Heart left ventricle (tissue), 13 donors: Measurements from ENCODE around the gene PNMA8A.

ENCODE experiments used
- POLR2A ChIP-seq, 2 donors: fragments of 450-650 bp; IDR thresholded peaks; one replicate each; pipeline ENCODE4 v1.6.1; 2017; ENCODE audit warnings: antibody characterized with exemption in 2 of 2, mild to moderate bottlenecking in 2 of 2, moderate library complexity in 2 of 2
- TF ChIP-seq, protein P1 (sequence below), 12 donors: fragments of 200-600 bp; sonication (generic) in 4 of 12; IDR thresholded peaks; one replicate each; pipeline versions ENCODE4 v1.5.0 to v1.8.0; 2018 to 2022; ENCODE audit warnings: antibody characterized with exemption in 12 of 12, mild to moderate bottlenecking in 5 of 12
- donor health status: ischemic (EF 13 %, LVEDD 7.1; RV severe dilation, severe dysfunction).
- donor health status: DM: no; HTN: yes; CAD: no.
- donor health status: DM: no; HTN: no; CAD: no.
- donor health status: ischemic (EF 25% LVEDD 6.9; RV normal size, moderate dysfunction).
- donor health status: ischemic (EF 25% LVEDD 5.7; RV mildly dilated, moderate dysfunction).
- donor health status: ischemic (EF 35%, LVEDD 5.7; RV mildly dilated, moderate dysfunction).
- donor health status: nonischemic (EF 11% LVEDD 7.7; RV severe dilation, severe dysfunction).
- donor health status: DM: yes; HTN: yes; CAD: no.
- donor health status: PGD.
- donor health status: ischemic (EF 29% LVEDD 5.4; RV normal size, mild dysfunction).
- donor health status: nonischemic (EF 23%, LVEDD 6.1; RV moderate dilation, normal function).

DNA sequence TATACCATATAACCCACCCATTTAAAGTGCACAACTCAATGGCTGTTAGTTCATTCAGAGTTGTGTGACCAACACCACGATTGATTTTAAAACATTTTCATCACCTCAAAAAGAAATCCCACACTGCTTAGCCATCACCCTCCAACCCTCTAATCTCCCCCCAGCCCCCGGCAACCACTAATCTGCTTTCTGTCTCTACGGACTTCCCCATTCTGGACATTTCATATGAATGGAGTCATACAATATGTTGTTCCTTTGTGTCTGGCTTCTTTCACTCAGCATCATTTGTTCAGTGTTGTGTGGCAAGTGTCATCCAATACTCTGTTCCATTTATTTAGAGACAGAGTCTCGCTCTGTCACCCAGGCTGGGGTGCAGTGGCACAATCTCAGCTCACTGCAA, 28.3 kb upstream of the PNMA8A start:
- TF ChIP-seq POLR2A (IDR thresholded peaks at IDR 0.05) = no peak
- TF ChIP-seq, protein P1, sequence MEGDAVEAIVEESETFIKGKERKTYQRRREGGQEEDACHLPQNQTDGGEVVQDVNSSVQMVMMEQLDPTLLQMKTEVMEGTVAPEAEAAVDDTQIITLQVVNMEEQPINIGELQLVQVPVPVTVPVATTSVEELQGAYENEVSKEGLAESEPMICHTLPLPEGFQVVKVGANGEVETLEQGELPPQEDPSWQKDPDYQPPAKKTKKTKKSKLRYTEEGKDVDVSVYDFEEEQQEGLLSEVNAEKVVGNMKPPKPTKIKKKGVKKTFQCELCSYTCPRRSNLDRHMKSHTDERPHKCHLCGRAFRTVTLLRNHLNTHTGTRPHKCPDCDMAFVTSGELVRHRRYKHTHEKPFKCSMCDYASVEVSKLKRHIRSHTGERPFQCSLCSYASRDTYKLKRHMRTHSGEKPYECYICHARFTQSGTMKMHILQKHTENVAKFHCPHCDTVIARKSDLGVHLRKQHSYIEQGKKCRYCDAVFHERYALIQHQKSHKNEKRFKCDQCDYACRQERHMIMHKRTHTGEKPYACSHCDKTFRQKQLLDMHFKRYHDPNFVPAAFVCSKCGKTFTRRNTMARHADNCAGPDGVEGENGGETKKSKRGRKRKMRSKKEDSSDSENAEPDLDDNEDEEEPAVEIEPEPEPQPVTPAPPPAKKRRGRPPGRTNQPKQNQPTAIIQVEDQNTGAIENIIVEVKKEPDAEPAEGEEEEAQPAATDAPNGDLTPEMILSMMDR (IDR thresholded peaks at IDR 0.05) = no peak
